ENCODE data around the gene MAST4. TPM values are rescaled to one million over a fixed set of nuclear protein-coding genes. Genes with fewer than 3 reads are reported as not detected.

The MAST4 gene
- total and polyA plus RNA-seq, 8 donors = 5.9 to 29.7 (median 10.0) TPM

DNA sequence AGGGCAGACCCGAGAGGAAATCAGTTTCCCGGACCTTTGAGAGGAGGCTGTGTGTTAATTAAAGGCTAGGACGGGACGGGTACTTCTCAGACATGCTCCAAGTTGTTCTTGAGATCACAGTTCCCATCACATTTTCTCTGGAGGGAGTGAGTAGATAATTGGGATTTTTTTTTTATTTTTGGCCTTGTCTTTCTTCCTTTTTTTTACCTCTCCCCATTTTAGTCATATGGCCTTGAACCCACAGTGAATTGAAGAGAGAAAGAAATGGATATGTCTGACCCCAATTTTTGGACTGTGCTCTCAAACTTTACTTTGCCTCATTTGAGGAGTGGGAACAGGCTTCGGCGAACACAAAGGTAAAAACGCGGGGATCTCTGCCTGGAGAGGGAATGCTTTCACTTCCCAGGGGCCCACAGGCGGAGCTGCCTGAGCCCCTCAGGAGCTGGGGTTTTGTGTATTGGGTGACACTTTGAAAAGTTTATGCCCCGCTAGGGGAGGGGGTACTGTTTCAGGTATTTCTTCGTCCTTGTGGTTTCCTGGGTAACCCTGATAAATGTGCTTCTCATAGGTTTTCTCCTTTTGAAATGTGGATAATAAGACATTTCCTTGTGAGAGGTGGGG lies 408.6 kb downstream of the MAST4 start:
- intact Hi-C loops (cut with DNase I) = no loop called here
- Histone ChIP-seq H3K4me3 (peak overlapping the region; percentile 31 to 61 (median 58)), H3K27me3 (no peaks in the 10 kb centered on the region), H3K4me1 (peaks cover 0 to 36% (median 8%) of the 10 kb centered on the region in 3 donors), H3K27ac (peak overlapping the region; percentile 78 to 85 (median 84)), H3K9me3 (no peaks in the 10 kb centered on the region), H3K36me3 (no peaks in the 10 kb centered on the region)
- DNase-seq = no peak
- ATAC-seq = no peak
- TF ChIP-seq, protein P1, sequence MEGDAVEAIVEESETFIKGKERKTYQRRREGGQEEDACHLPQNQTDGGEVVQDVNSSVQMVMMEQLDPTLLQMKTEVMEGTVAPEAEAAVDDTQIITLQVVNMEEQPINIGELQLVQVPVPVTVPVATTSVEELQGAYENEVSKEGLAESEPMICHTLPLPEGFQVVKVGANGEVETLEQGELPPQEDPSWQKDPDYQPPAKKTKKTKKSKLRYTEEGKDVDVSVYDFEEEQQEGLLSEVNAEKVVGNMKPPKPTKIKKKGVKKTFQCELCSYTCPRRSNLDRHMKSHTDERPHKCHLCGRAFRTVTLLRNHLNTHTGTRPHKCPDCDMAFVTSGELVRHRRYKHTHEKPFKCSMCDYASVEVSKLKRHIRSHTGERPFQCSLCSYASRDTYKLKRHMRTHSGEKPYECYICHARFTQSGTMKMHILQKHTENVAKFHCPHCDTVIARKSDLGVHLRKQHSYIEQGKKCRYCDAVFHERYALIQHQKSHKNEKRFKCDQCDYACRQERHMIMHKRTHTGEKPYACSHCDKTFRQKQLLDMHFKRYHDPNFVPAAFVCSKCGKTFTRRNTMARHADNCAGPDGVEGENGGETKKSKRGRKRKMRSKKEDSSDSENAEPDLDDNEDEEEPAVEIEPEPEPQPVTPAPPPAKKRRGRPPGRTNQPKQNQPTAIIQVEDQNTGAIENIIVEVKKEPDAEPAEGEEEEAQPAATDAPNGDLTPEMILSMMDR (IDR thresholded peaks at IDR 0.05) = no peak
- WGBS, 2 donors = 15% methylated on average over 11 of the region's 11 CpGs
- FAIRE-seq = no peak

- no peaks in the 10 kb centered on the region for H3K36me3 ChIP-seq
- DNase-seq (no peak), FAIRE-seq (no peak), ATAC-seq (no peak)
- intact Hi-C loops (cut with DNase I) = no loop called here
- WGBS, 2 donors = 76 to 83% methylated on average over 3 of the region's 3 CpGs
- H3K27me3 ChIP-seq = no peaks in the 10 kb centered on the region
- H3K4me3 ChIP-seq = peak overlapping the region in 3 of 4 donors; percentile 31 to 61 (median 61)
- peaks cover 0 to 46% (median 8%) of the 10 kb centered on the region in 3 donors for H3K4me1 ChIP-seq
- no peaks in the 10 kb centered on the region for H3K9me3 ChIP-seq
- H3K27ac ChIP-seq = no peak overlapping the region
- TF ChIP-seq, protein P1 (IDR thresholded peaks at IDR 0.05) = no peak
These were observed 409.7 kb downstream of the MAST4 start for GRCh38 chr5:67005737-67006499.

GRCh38 chr5:67006500-67006848 lies 410.3 kb downstream of the MAST4 start:
- Histone ChIP-seq H3K9me3 (no peaks in the 10 kb centered on the region), H3K36me3 (no peaks in the 10 kb centered on the region), H3K4me1 (peaks cover 0 to 52% (median 8%) of the 10 kb centered on the region in 3 donors), H3K4me3 (peak overlapping the region in 1 of 4 donors; percentile 61), H3K27ac (no peak overlapping the region), H3K27me3 (no peaks in the 10 kb centered on the region)
- no peak for FAIRE-seq
- TF ChIP-seq, protein P1 (IDR thresholded peaks at IDR 0.05) = no peak
- no peak for DNase-seq
- 72 to 76% methylated on average over 3 of the region's 3 CpGs for WGBS, 2 donors
- intact Hi-C loops (cut with DNase I) = no loop called here
- ATAC-seq = no peak

- no peaks in the 10 kb centered on the region for H3K27me3 ChIP-seq
- TF ChIP-seq, protein P1 (IDR thresholded peaks at IDR 0.05) = no peak
- no peak for FAIRE-seq
- peaks cover 0 to 67% (median 10%) of the 10 kb centered on the region in 3 donors for H3K4me1 ChIP-seq
- no peaks in the 10 kb centered on the region for H3K36me3 ChIP-seq
- H3K27ac ChIP-seq = peak overlapping the region in 1 of 4 donors; percentile 47
- H3K4me3 ChIP-seq = no peak overlapping the region
- intact Hi-C loops (cut with DNase I) = no loop called here
- no peaks in the 10 kb centered on the region for H3K9me3 ChIP-seq
- peak in 1 of 6 donors; percentile 48 for DNase-seq
- WGBS, 2 donors = 10 to 24% methylated on average over 1 of the region's 1 CpG
- peak in 3 of 4 donors; percentile 55 to 58 (median 56) for ATAC-seq
These were observed 412.8 kb downstream of the MAST4 start for GRCh38 chr5:67009028-67009427.

Measured in pancreas (tissue), 10 donors.